ENCODE data around the gene MORN2. TPM values are rescaled to one million over a fixed set of nuclear protein-coding genes. Genes with fewer than 3 reads are reported as not detected.

The MORN2 gene
- total RNA-seq: 19.0 and 27.9 TPM in 2 replicates

GRCh38 chr2:38875576-38876367 is at the start of gene MORN2, which contains the start of gene DHX57:
Gene MORN2 (plus strand): TSS chr2:38875976.
Gene DHX57 (minus strand): TSS chr2:38875934. CDS start chr2:38868405, 7,529 bp downstream.

GRCh38 chr2:38889575-38889974 is 13.8 kb downstream of the MORN2 start, which contains the start of gene ARHGEF33:
Gene ARHGEF33 (plus strand): TSS chr2:38889875. CDS start chr2:38919448, 29,573 bp downstream.

Other genes starting within 250 kb of the MORN2 start
- gene GALM, start 209.9 kb upstream of the MORN2 start, total RNA-seq: 10.9 and 17.8 TPM in 2 replicates
- gene SRSF7, start 124.6 kb upstream of the MORN2 start, total RNA-seq: 124 and 143 TPM in 2 replicates
- 8.9 and 13.3 TPM in 2 replicates for gene GEMIN6, start 97.8 kb upstream of the MORN2 start, total RNA-seq
- 12.3 and 15.3 TPM in 2 replicates for gene DHX57, start within 50 bp of the MORN2 start, total RNA-seq
- gene ARHGEF33, start 13.9 kb downstream of the MORN2 start, total RNA-seq: 1.5 TPM in 1 of 2 replicates, not detected in the other
- 5.8 and 8.6 TPM in 2 replicates for gene SOS1, start 245.1 kb downstream of the MORN2 start, total RNA-seq